T-helper 2 cell (primary cell): ENCODE measurements around the gene GARIN5A.

Source experiments
- DNase-seq, 5 experiments: peaks; one replicate each; pipeline versions ENCODE4 v3.0.0 to v3.0.0-alpha.2; 2012 to 2022

The GARIN5A gene

DNA sequence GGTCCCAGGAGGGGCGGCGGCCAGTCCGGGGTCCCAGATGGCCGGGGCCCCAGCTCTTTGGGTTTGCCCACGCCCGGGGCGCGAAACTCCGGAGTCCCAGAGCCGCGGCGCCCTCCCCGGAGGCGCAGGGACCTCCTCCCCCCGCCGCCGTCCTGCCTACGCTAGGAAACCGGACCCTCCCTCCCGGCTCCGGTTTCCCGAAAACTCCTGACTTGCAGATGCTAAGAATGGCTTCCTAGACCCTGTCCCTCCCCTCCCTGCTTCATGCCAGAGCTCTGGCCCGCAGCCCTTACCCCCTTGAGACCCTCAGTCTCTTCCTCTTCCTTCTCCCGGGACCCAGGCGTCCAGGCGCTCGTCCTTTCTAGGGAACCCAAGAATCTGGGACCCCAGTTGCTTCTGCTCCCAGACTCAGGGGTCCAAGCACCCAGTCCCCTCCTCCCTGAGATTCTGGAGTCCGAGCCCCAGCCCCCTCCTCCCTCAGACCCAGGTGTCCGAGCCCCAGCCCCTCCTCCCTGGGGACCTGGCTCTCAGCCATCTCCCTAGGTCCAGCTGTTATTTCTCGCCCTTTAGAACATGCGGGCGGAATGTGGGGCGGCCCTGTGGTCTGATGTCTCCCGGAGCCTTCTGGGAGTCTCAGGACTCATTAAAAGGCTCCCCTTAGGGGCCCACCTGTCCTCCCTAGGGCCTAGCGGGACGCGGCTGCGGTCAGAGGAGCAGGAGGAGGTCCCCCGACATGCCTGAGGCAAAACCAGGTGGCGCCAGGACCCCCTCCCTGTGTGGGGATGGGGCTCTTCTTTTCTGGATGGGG lies 44.2 kb downstream of the GARIN5A start, which contains the start of gene MYBPC2:
Gene MYBPC2, plus strand, starts transcription at position 672 of the 808 bp plus-strand sequence. Its CDS starts 62 bp downstream, at position 734.
- no peak for DNase-seq

GRCh38 chr19:50431343-50432220 lies 45.1 kb downstream of the GARIN5A start:
- peak; percentile 77 to 84 (median 81) for DNase-seq

- no peak for DNase-seq
These were observed 45.7 kb downstream of the GARIN5A start for GRCh38 chr19:50430888-50431342.

DNA sequence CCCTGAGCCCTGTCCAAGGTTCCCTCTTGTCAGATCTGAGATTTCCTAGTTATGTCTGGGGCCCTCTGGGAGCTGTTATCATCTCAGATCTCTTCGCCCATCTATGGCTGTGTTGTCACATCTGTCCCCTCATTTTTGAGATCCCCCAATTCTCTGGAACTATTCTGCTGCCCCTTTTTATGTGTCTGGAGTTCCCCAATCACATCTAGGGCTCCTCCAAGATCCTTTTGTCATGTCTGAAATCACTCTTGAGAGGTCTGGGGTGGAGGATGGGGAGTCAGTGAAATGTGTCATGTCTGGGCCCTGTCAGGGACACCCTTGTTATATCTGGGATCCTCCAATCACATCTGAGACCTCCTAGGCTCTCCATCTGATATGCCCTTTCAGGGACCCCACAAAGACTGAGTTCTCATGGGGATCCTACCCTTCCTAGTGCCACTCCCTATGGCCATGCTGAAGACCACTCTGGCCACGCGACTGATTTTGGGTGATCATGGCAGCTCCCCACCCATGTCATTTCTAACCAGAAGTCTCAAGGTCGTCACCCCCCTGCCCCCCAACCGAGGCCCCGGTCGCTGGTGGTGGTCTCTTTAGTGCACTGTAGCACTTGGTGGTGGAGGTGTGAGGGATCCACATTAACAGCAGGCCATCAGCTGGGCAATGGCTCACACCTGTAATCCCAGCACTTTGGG lies 47.7 kb downstream of the GARIN5A start:
- no peak for DNase-seq

GRCh38 chr19:50427997-50428425 lies 48.6 kb downstream of the GARIN5A start:
- peak in 3 of 5 experiments; percentile 19 to 64 (median 29) for DNase-seq

DNA sequence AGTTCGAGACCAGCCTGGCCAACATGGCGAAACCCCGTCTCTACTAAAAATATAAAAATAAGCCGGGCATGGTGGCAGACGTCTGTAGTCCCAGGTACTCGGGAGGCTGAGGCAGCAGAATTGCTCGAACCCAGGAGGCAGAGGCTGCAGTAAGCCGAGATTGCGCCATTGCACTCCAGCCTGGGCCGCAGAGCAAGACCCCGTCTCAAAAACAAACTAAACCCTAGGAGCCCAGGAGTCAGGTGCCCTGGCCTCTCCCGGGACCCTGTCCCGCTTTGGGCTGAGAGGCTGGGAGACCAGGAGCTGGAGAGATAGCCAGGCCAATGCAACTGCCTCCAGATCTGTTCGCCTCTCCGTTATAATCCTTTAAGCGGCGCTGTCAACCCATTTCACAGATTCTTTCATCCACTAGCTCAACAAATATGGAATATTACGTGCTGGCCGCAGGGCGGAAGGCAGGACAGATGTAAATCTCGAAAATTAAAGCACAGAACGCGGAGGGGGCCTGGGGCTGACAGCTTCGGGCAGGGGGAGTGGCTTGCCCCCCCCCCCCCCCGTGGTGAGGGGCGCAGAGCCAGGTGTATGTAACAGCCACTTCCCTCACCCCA lies 49.2 kb downstream of the GARIN5A start:
- DNase-seq, result no peak

- DNase-seq, result no peak
These were observed 51.1 kb downstream of the GARIN5A start for GRCh38 chr19:50425581-50425980.

DNA sequence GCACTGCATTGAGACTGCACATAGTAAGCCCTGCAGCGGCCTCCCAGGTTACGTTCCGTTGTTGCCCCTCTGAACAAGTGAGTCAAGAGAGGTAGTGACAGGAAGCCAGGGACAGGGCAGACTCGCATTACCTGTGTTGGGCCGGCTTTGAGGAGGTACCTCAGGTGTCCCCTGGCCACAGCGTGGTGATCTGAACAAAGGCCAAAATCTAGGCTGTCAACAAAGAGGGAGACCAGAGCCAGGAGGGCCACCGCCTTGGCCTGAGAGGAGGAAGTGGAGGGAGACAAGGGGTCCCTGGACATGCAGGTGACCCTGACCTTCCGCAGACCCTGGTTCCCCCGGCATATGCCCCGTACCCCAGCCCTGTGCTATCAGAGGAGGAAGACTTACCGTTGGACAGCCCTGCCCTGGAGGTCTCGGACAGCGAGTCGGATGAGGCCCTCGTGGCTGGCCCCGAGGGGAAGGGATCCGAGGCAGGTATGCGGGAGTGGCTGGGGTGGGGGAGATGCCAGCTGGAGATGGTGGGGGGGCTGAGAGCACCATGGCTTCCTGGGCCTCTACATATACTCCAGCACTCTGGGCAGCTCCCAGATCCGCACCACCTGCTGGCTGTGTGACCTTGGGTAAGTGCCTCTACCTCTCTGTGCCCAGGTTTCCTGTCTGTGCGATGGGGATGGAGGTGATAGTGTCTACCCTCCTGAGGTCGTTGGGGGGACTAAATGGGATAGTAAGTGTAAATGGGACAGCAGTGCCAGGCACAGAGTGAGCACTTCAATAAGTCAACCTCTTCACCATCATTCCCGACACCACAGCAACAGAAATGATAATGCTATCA lies 53.2 kb downstream of the GARIN5A start:
- no peak for DNase-seq

DNA sequence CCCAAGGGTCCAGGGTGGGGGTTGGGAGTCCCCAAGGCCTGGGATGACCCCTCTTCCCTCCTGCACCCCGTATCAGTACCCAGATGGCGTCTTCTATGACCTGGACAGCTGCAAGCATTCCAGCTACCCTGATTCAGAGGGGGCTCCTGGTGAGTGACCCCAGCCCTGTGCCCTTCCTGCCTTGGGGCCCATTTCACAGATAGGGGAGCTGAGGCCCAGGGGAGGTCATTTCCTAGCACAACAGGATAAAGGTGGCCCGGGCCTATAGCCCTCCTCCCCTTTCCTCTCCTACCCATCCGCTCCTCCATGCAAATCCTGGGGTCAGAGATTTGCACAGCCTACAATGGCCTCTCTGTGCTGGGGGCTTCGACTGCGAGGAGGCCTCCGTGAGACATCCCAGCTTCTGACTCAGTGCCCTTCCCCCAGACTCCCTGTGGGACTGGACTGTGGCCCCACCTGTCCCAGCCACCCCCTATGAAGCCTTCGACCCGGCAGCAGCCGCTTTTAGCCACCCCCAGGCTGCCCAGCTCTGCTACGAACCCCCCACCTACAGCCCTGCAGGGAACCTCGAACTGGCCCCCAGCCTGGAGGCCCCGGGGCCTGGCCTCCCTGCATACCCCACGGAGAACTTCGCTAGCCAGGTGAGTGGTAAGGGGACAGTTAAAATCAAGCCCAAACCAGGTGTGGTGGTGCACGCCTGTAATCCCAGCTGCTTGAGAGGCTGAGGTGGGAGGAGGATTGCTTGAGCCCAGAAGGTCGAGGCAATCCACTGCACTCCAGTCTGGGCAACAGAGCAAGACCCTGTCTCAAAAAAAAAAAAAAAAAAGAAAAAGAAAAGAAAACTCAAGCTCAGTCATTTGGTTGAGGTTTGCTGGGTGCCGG lies 54.0 kb downstream of the GARIN5A start:
- no peak for DNase-seq

DNA sequence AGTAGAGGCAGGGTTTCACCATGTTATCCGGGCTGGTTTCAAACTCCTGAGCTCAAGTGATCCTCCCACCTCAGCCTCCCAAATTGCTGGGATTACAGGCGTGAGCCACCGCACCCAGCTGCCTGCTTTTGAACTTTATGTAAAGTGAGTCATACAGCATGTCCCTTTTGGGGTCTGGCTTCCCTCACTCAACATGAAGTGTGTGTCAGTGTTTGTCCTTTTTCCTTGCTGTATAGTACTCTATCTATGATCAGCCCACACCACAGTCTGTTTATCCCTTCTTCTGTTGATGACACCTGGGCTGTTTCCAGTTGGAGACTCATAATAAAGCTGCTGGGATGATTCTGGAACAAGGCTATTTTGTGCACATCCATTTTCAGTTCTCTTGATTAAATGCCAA lies 55.8 kb downstream of the GARIN5A start:
- DNase-seq, result no peak

DNA sequence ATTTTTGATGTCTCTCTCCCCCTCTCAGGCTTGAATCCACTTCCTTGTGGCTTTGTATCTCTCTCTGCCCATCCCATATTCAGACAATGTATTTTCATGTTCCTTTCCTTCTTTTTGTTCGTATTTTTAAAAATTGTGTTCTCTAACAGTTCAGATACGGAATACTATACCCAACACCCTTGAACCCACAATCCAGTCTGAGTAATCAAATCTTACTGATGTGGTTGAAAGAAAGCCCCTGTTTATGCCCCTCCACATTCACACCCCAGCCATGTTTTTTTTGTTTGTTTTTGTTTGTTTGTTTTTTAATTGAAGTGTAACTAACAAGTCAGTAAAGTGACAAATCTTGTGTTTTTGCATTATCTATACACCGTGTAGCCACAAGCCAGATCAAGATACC lies 56.5 kb downstream of the GARIN5A start:
- DNase-seq, result no peak

DNA sequence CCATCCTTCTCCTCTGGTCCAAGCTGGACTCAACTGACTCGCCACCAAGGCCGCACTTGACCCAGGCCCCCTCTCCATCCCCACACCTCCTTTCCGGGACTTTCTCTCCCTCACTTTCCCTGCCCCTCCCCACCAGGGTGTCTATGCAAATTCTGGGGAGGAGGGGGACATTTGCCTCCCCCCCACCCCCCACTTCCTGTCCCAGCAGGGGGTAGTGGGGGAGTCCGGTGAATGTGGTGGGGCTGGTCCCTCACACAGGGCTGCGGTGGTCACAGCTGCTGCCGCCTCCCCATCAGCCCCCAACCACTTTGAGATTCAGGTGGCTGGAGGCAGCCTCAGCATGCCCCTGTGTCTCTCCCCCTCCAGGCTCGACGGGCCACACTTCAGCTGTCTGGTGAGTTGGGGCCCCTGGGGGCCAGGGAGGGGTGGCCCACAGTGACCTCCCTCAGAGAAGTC lies 57.0 kb downstream of the GARIN5A start:
- no peak for DNase-seq

DNA sequence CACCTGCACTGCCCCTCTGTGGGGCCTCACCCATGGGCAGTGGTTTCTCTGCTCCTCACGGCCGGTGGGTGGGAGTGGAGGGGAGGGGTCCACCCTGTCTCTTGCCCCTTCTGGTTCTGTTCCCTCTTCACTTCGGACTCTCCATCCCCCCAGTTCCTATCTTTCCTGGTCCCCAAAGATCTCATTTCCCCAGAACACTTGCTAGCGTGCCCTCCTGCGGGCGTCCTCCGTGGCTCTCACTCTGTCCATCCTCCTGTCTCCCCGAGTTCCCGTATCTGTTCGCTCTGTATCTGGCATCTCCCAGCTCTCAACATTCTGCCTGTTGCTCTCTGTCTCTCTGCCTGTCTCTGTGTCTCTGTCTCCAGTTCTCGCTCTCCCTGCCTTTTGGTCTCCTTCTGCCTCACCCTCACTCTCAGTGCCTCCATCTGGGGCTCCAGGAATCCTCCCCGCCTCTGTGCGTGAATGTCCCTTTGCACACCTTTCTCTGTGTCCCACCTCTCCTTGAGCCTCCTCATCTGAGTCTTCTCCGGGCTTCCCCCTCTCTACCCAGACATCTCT lies 57.5 kb downstream of the GARIN5A start:
- DNase-seq, result no peak

DNA sequence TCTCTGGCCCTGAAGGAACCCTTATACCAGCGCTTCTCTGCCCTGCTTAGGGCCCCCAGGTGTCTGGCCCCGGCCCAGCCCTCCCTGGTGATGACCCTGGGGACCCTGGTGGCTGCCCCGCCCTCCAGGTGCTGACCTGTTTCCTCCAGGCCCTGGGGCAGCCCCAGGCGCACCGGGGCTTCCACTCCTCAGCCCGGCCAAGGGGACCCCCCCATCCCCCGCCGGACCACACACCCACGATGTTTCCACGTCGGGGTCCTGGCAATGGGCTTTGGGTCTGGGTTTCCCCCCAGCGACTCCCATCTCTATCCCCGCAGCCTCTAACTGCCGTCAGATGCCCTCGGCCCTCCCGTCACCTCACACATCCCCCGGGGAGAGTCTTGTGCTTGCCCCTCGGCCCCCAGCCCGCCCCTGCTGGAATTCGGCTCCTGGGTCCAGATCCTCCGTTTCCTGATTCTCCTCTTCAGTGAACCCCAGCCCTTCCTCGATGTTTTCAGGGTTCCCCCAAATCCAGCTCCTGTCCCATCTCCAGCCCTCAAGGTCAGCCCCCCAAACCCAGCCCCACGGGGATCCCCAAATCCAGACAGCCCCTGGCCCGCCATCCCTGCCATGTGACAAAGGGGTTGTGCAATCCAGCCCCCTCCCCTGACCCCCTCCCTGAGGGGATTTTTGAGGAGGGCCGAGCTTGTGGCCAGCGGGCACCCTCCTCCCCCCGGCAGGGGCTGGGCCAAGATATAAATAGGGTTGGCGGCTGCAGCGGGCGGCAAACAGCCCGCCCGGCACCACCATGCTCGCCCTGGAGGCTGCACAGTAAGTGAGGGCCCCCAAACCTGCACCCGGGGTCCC lies 58.2 kb downstream of the GARIN5A start, which contains the start of gene SPIB:
Gene SPIB, plus strand, starts transcription at position 763 of the 846 bp plus-strand sequence. Its CDS starts 25 bp downstream, at position 788.
- DNase-seq, result no peak

GRCh38 chr19:50417111-50418081 lies 59.3 kb downstream of the GARIN5A start:
- no peak for DNase-seq
